OCI-LY1 (cell line): ENCODE measurements around the gene C19orf33.

Source experiments
- CTCF ChIP-seq: fragments of 200-600 bp; sonication (generic), shearing (Covaris generic); IDR thresholded peaks from 2 replicates; pipeline ENCODE4 v1.5.1; 2017; ENCODE audit warnings: mild to moderate bottlenecking, antibody characterized with exemption, low read length, moderate library complexity, mixed read lengths
- EZH2 ChIP-seq: fragments of 200-600 bp; sonication (generic), shearing (Covaris generic); IDR thresholded peaks from 2 replicates; pipeline ENCODE4 v1.8.0; 2017; ENCODE audit warnings: borderline replicate concordance, mixed run types, mild to moderate bottlenecking, antibody characterized with exemption, low read length, moderate library complexity, mixed read lengths

- TF ChIP-seq CTCF (no peak), EZH2 (no peak)
Observed at GRCh38 chr19:38352611-38353010, 48.6 kb downstream of the C19orf33 start.
